IMR-90 (cell line): ENCODE results near the gene DHH. TPM values are rescaled to one million over a fixed set of nuclear protein-coding genes. Genes with fewer than 3 reads are reported as not detected.

Experiments
- ATAC-seq: fragments of 200-7000 bp; cut with Tn5 transposase; 2 replicates; pipeline ENCODE4 v1.9.1; 2020; ENCODE audit warnings: low read depth, mild to moderate bottlenecking, moderate library complexity
- BruUV-seq: library from RNA; stranded (reverse); fragments of 400-500 nt; replicated peaks from 2 replicates; lab custom pipeline; 2021; lab: Mats Ljungman, UMichigan
- CTCF ChIA-PET: fragments of 300-600 bp; formaldehyde crosslinking; extraction: SDS; loops from one replicate; lab custom pipeline; 2021; ENCODE audit warnings: antibody characterized with exemption; lab: Yijun Ruan, JAX
- POLR2A ChIA-PET: fragments of 300-600 bp; sonication (Branson Sonifier 250); formaldehyde crosslinking; loops from one replicate; lab custom pipeline; 2022; ENCODE audit warnings: antibody characterized with exemption; ENCODE audit not compliant: unreplicated experiment; lab: Charles Lee
- DNase-seq: peaks from one replicate; pipeline ENCODE4 v3.0.0; 2013
- H2AFZ ChIP-seq: replicated peaks from 2 replicates; pipeline ENCODE3; 2013; ENCODE audit warnings: low read length, mild to moderate bottlenecking; ENCODE audit not compliant: poor library complexity
- H2AK5ac ChIP-seq: 2 replicates; pipeline ENCODE4 v1.6.1; 2013; ENCODE audit warnings: low read depth, low read length, inconsistent platforms
- H2AK9ac ChIP-seq: replicated peaks from 2 replicates; pipeline ENCODE3; 2013; ENCODE audit warnings: mild to moderate bottlenecking, low read depth, low read length, moderate library complexity; ENCODE audit not compliant: poor library complexity
- H2BK120ac ChIP-seq: 2 replicates; pipeline ENCODE4 v1.6.1; 2013; ENCODE audit warnings: low read depth, low read length, inconsistent platforms
- H2BK15ac ChIP-seq: 3 replicates; pipeline ENCODE4 v1.6.1; 2013; ENCODE audit warnings: low read depth, low read length, inconsistent platforms
- H2BK20ac ChIP-seq: 2 replicates; pipeline ENCODE4 v1.6.1; 2013; ENCODE audit warnings: low read depth, mild to moderate bottlenecking, inconsistent platforms, low read length, moderate library complexity
- H2BK5ac ChIP-seq: 2 replicates; pipeline ENCODE4 v1.6.1; 2013; ENCODE audit warnings: mild to moderate bottlenecking, low read depth, low read length, inconsistent platforms; ENCODE audit not compliant: poor library complexity, severe bottlenecking
- H3K14ac ChIP-seq: replicated peaks from 2 replicates; pipeline ENCODE4 v1.6.1; 2013; ENCODE audit warnings: low read depth, low read length, inconsistent platforms
- H3K18ac ChIP-seq: 2 replicates; pipeline ENCODE4 v1.6.1; 2013; ENCODE audit warnings: low read depth, low read length, control low read depth
- H3K23ac ChIP-seq: 2 replicates; pipeline ENCODE4 v1.6.1; 2013; ENCODE audit warnings: low read depth, low read length, inconsistent platforms
- H3K27ac ChIP-seq: 2 replicates; pipeline ENCODE4 v1.5.1; 2013; ENCODE audit warnings: mild to moderate bottlenecking, control low read depth, low read length; ENCODE audit not compliant: insufficient read depth
- H3K27me3 ChIP-seq: 2 replicates; pipeline ENCODE4 v1.6.1; 2013; ENCODE audit warnings: low read length; ENCODE audit not compliant: control insufficient read depth, insufficient read depth
- H3K36me3 ChIP-seq: 2 replicates; pipeline ENCODE4 v1.6.1; 2013; ENCODE audit warnings: low read length, mixed read lengths; ENCODE audit not compliant: control insufficient read depth, insufficient read depth
- H3K4ac ChIP-seq: 2 replicates; pipeline ENCODE4 v1.6.1; 2013; ENCODE audit warnings: low read depth, low read length, inconsistent platforms
- H3K4me1 ChIP-seq: 2 replicates; pipeline ENCODE4 v1.6.1; 2013; ENCODE audit warnings: low read length, mixed read lengths; ENCODE audit not compliant: control insufficient read depth, insufficient read depth
- H3K4me2 ChIP-seq: 2 replicates; pipeline ENCODE4 v1.6.1; 2013; ENCODE audit warnings: low read depth, mild to moderate bottlenecking, control low read depth, low read length, moderate library complexity
- H3K4me3 ChIP-seq: 2 replicates; pipeline ENCODE4 v1.5.1; 2013; ENCODE audit warnings: low read depth, mild to moderate bottlenecking, control low read depth, low read length, moderate library complexity; ENCODE audit not compliant: insufficient read depth
- H3K56ac ChIP-seq: 2 replicates; pipeline ENCODE4 v1.6.1; 2013; ENCODE audit warnings: low read length, inconsistent platforms; ENCODE audit not compliant: insufficient read depth; ENCODE audit errors: extremely low read depth
- H3K79me1 ChIP-seq, 2 experiments: 2 replicates each; pipeline ENCODE4 v1.6.1; 2013; ENCODE audit warnings: low read length in 2 of 2, inconsistent platforms in 1 of 2, low read depth in 1 of 2
- H3K9ac ChIP-seq: 2 replicates; pipeline ENCODE4 v1.6.1; 2013; ENCODE audit warnings: low read depth, low read length, control low read depth
- H3K9me1 ChIP-seq: 2 replicates; pipeline ENCODE4 v1.6.1; 2013; ENCODE audit warnings: low read length, inconsistent platforms; ENCODE audit not compliant: insufficient read depth
- H3K9me3 ChIP-seq: 2 replicates; pipeline ENCODE4 v1.6.1; 2013; ENCODE audit warnings: low read length; ENCODE audit not compliant: control insufficient read depth, insufficient read depth
- H4K20me1 ChIP-seq: 2 replicates; pipeline ENCODE4 v1.6.1; 2013; ENCODE audit warnings: low read length, inconsistent platforms; ENCODE audit not compliant: insufficient read depth
- H4K5ac ChIP-seq: 2 replicates; pipeline ENCODE4 v1.6.1; 2013; ENCODE audit warnings: mild to moderate bottlenecking, low read depth, low read length, control low read depth
- H4K8ac ChIP-seq, 2 experiments: 2 replicates each; pipeline ENCODE4 v1.6.1; 2013; ENCODE audit warnings: low read depth in 2 of 2, low read length in 2 of 2, control low read depth in 1 of 2, inconsistent platforms in 1 of 2
- H4K91ac ChIP-seq: 2 replicates; pipeline ENCODE4 v1.6.1; 2013; ENCODE audit warnings: low read depth, low read length, inconsistent platforms; ENCODE audit not compliant: insufficient read depth
- BHLHE40 ChIP-seq: fragments of 150-350 bp; IDR thresholded peaks from 2 replicates; pipeline ENCODE4 v1.6.1; 2016; ENCODE audit warnings: mild to moderate bottlenecking, low read depth, low read length
- CEBPB ChIP-seq: IDR thresholded peaks from 2 replicates; pipeline ENCODE4 v1.6.1; 2012; ENCODE audit warnings: low read depth, low read length, improper control_type of control experiment
- CHD1 ChIP-seq: IDR thresholded peaks from 2 replicates; pipeline ENCODE4 v1.6.1; 2012; ENCODE audit warnings: low read depth, low read length, improper control_type of control experiment
- FOS ChIP-seq: fragments of 150-350 bp; IDR thresholded peaks from 2 replicates; pipeline ENCODE4 v1.6.1; 2016; ENCODE audit warnings: low read depth, low read length
- MAFK ChIP-seq: IDR thresholded peaks from 2 replicates; pipeline ENCODE4 v1.6.1; 2012; ENCODE audit warnings: low read depth, low read length, improper control_type of control experiment
- MAZ ChIP-seq: IDR thresholded peaks from 2 replicates; pipeline ENCODE4 v1.6.1; 2012; ENCODE audit warnings: low read depth, mild to moderate bottlenecking, low read length, improper control_type of control experiment, moderate library complexity, borderline replicate concordance
- MXI1 ChIP-seq: IDR thresholded peaks from 2 replicates; pipeline ENCODE4 v1.6.1; 2012; ENCODE audit warnings: low read depth, mild to moderate bottlenecking, low read length, moderate library complexity, borderline replicate concordance
- NFE2L2 ChIP-seq: fragments of 150-350 bp; IDR thresholded peaks from 2 replicates; pipeline ENCODE4 v1.6.1; 2016; ENCODE audit warnings: low read depth, mild to moderate bottlenecking, low read length
- POLR2A ChIP-seq: IDR thresholded peaks from 2 replicates; pipeline ENCODE4 v1.6.1; 2012; ENCODE audit warnings: mild to moderate bottlenecking, low read depth, low read length
- RAD21 ChIP-seq: IDR thresholded peaks from 2 replicates; pipeline ENCODE4 v1.6.1; 2012; ENCODE audit warnings: low read length, improper control_type of control experiment
- RCOR1 ChIP-seq: IDR thresholded peaks from 2 replicates; pipeline ENCODE4 v1.6.1; 2012; ENCODE audit warnings: mild to moderate bottlenecking, low read length, improper control_type of control experiment; ENCODE audit not compliant: insufficient replicate concordance
- RFX5 ChIP-seq: IDR thresholded peaks from 2 replicates; pipeline ENCODE4 v1.8.0; 2012; ENCODE audit warnings: low read depth, mild to moderate bottlenecking, low read length, moderate library complexity
- SMC3 ChIP-seq: fragments of 150-350 bp; IDR thresholded peaks from 2 replicates; pipeline ENCODE4 v1.6.1; 2016; ENCODE audit warnings: low read depth, mild to moderate bottlenecking, antibody characterized with exemption, low read length, moderate library complexity
- WGBS, 2 experiments: methylation state at CpG; one replicate each; pipeline versions ENCODE4 v1.1.5 to v1.1.7; 2013; ENCODE audit warnings: missing lambda C conversion rate in 2 of 2; ENCODE audit not compliant: insufficient read length in 1 of 2; ENCODE audit errors: extremely low coverage in 2 of 2; 5-methylcytosine and 5-hydroxymethylcytosine counted together
- dilution Hi-C: fragments of 300-500 bp; cut with HindIII; formaldehyde crosslinking; loops from one replicate; pipeline ENCODE4 v1.14.3; 2018; ENCODE audit warnings: low sequenced_read_pairs; ENCODE audit not compliant: unreplicated experiment
- in situ Hi-C: fragments of 300-500 bp; cut with MboI; formaldehyde crosslinking; loops from 3 replicates; pipeline ENCODE4 v1.14.3; 2019; ENCODE audit warnings: low sequenced_read_pairs, inconsistent platforms, mixed read lengths
- intact Hi-C: fragments of 100-400 bp; cut with micrococcal nuclease; formaldehyde crosslinking; loops from 2 replicates; pipeline ENCODE4 v1.10.0; 2022
- polyA plus RNA-seq, 3 experiments: library from polyadenylated mRNA; depleted of rRNA; stranded (reverse); fragments of >200 nt; gene quantifications; 2 replicates each; pipeline ENCODE4 v1.2.3, GENCODE V29; 2012; ENCODE audit warnings: low replicate concordance in 1 of 3
- total RNA-seq: library from RNA; depleted of rRNA; stranded (reverse); fragments of >200 nt; gene quantifications from 2 replicates; pipeline ENCODE4 v1.2.3, GENCODE V29; 2012
- TF ChIP-seq, protein P1 (sequence below): fragments of 150-350 bp; IDR thresholded peaks from 2 replicates; pipeline ENCODE4 v1.6.1; 2016; ENCODE audit warnings: low read depth, mild to moderate bottlenecking, low read length, moderate library complexity, borderline replicate concordance
- TF ChIP-seq, protein P2 (sequence below): conservative IDR thresholded peaks from 2 replicates; pipeline ENCODE4 v1.5.1; 2012; ENCODE audit warnings: mild to moderate bottlenecking, low read depth, low read length, improper control_type of control experiment
- TF ChIP-seq, protein P3 (sequence below): fragments of 150-350 bp; IDR thresholded peaks from 2 replicates; pipeline ENCODE4 v1.6.1; 2017; ENCODE audit warnings: mild to moderate bottlenecking, antibody characterized with exemption, low read length, low read depth

Gene DHH
- total and polyA plus RNA-seq, 2 of the 4 experiments (the other 2 are of a cell fraction), result under 0.01 to 0.07 TPM

DNA sequence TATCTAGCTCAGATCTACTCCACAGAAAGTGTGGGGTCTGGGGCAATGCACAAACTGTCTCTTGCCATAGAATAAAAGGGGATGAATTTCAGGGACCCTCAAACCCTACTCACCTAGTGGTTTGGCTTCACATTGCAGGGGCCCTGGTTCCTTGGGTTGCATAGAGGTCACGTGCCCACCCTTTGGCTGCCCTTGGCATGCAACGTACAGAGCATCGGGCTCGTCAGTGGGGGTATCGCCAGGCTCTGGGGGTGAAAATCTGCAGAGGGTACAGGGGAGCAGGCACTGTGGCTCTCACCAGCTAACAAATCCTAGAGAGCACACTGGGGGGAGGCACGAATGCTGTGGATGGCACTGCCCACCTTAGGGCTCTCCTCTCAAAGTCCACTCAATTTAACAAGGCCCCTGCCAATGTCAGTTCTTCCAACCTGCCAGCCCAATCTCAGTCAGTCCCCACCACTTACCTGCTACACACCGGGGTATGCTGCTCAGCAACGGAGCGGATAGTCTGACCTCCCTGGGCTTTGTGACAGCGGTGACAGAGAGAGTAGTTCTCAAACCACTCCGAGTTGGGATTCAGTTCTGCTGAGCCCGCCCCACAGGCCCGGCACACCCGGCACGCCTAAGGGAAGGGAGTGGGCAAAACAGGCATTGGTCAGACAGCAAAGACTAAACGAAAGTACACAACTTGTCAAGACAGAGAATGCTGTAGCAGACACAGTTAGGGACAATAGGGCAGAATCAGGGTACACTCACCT is 42.0 kb downstream of the DHH start:
- H2BK20ac ChIP-seq, result no peak overlapping the region
- POLR2A ChIA-PET, result no interaction called here
- no peak overlapping the region for H3K27ac ChIP-seq
- H4K91ac ChIP-seq, result no peak overlapping the region
- peaks cover 72% of the 10 kb centered on the region for H3K36me3 ChIP-seq
- intact Hi-C loops (no loop called here), dilution Hi-C loops (no loop called here), in situ Hi-C loops (no loop called here)
- ATAC-seq (no peak), DNase-seq (no peak)
- H3K4me1 ChIP-seq, result peaks cover 14% of the 10 kb centered on the region
- H4K20me1 ChIP-seq, result peaks cover 95% of the 10 kb centered on the region
- H3K4ac ChIP-seq, result no peak overlapping the region
- H3K9me3 ChIP-seq, result no peaks in the 10 kb centered on the region
- H3K23ac ChIP-seq, result no peak overlapping the region; the same call in 1 of the 2 replicates
- BruUV-seq, result no TSS peak
- H2BK15ac ChIP-seq, result no peak overlapping the region
- no peak for TF ChIP-seq CEBPB
- TF ChIP-seq, protein P1, sequence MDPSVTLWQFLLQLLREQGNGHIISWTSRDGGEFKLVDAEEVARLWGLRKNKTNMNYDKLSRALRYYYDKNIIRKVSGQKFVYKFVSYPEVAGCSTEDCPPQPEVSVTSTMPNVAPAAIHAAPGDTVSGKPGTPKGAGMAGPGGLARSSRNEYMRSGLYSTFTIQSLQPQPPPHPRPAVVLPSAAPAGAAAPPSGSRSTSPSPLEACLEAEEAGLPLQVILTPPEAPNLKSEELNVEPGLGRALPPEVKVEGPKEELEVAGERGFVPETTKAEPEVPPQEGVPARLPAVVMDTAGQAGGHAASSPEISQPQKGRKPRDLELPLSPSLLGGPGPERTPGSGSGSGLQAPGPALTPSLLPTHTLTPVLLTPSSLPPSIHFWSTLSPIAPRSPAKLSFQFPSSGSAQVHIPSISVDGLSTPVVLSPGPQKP, result no peak
- TF ChIP-seq CHD1, result no peak
- TF ChIP-seq NFE2L2, result no peak
- TF ChIP-seq, protein P2, sequence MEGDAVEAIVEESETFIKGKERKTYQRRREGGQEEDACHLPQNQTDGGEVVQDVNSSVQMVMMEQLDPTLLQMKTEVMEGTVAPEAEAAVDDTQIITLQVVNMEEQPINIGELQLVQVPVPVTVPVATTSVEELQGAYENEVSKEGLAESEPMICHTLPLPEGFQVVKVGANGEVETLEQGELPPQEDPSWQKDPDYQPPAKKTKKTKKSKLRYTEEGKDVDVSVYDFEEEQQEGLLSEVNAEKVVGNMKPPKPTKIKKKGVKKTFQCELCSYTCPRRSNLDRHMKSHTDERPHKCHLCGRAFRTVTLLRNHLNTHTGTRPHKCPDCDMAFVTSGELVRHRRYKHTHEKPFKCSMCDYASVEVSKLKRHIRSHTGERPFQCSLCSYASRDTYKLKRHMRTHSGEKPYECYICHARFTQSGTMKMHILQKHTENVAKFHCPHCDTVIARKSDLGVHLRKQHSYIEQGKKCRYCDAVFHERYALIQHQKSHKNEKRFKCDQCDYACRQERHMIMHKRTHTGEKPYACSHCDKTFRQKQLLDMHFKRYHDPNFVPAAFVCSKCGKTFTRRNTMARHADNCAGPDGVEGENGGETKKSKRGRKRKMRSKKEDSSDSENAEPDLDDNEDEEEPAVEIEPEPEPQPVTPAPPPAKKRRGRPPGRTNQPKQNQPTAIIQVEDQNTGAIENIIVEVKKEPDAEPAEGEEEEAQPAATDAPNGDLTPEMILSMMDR, result no peak
- TF ChIP-seq BHLHE40, result no peak
- TF ChIP-seq MXI1, result no peak
- TF ChIP-seq RAD21, result no peak
- TF ChIP-seq, protein P3, sequence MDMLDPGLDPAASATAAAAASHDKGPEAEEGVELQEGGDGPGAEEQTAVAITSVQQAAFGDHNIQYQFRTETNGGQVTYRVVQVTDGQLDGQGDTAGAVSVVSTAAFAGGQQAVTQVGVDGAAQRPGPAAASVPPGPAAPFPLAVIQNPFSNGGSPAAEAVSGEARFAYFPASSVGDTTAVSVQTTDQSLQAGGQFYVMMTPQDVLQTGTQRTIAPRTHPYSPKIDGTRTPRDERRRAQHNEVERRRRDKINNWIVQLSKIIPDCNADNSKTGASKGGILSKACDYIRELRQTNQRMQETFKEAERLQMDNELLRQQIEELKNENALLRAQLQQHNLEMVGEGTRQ, result no peak
- no peak for TF ChIP-seq FOS
- no peak for TF ChIP-seq SMC3
- TF ChIP-seq MAZ, result no peak
- no peak for TF ChIP-seq RFX5
- TF ChIP-seq MAFK, result no peak
- TF ChIP-seq RCOR1, result no peak
- no peak for TF ChIP-seq POLR2A
- H4K8ac ChIP-seq, result no peak overlapping the region
- no peak overlapping the region for H3K56ac ChIP-seq
- no peak overlapping the region for H3K9ac ChIP-seq
- peaks cover 40 to 95% of the 10 kb centered on the region in 2 experiments for H3K79me1 ChIP-seq
- H3K9me1 ChIP-seq, result peaks cover 35% of the 10 kb centered on the region
- H3K4me3 ChIP-seq, result no peak overlapping the region
- no peak overlapping the region for H3K14ac ChIP-seq
- no peak overlapping the region for H4K5ac ChIP-seq
- H3K27me3 ChIP-seq, result no peaks in the 10 kb centered on the region
- no peak overlapping the region for H2AFZ ChIP-seq
- CTCF ChIA-PET, result no interaction called here
- no peak overlapping the region for H2BK5ac ChIP-seq
- H2AK5ac ChIP-seq, result no peak overlapping the region
- no peak overlapping the region for H3K4me2 ChIP-seq
- no peak overlapping the region for H2BK120ac ChIP-seq
- H3K18ac ChIP-seq, result no peak overlapping the region
- 89% methylated on average over 6 of the region's 16 CpGs; no CpG with 5 or more reads in 1 of the 2 experiments for WGBS, 2 experiments
- no peak overlapping the region for H2AK9ac ChIP-seq
